K562 (cell line): ENCODE results near the gene RASSF1. TPM values are rescaled to one million over a fixed set of nuclear protein-coding genes. Genes with fewer than 3 reads are reported as not detected.

Experiments
- MECOM ChIP-seq: fragments of 250-450 bp; sonication (Bioruptor Pico); IDR thresholded peaks from 2 replicates; pipeline ENCODE4 v1.8.0; 2022; ENCODE audit warnings: inconsistent platforms
- MGA ChIP-seq: fragments of 450-650 bp; IDR thresholded peaks from 2 replicates; pipeline ENCODE4 v1.6.1; 2016; ENCODE audit warnings: mild to moderate bottlenecking, moderate library complexity
- RBBP5 ChIP-seq: fragments of 200-600 bp; sonication (generic); IDR thresholded peaks from 2 replicates; pipeline ENCODE4 v1.6.1; 2012; ENCODE audit warnings: borderline replicate concordance, mild to moderate bottlenecking, low read length, control low read depth, inconsistent platforms; ENCODE audit not compliant: insufficient read depth, poor library complexity, severe bottlenecking
- ZBTB7A ChIP-seq: IDR thresholded peaks from 2 replicates; pipeline ENCODE4 v1.6.1; 2011; ENCODE audit warnings: low read depth, mild to moderate bottlenecking, low read length, moderate library complexity, borderline replicate concordance; ENCODE audit not compliant: control insufficient read depth
- polyA plus RNA-seq, 8 experiments: library from polyadenylated mRNA; depleted of rRNA in 4 of 8; stranded (reverse) in 5 of 8; unstranded in 3 of 8; fragments of >200 nt; fragmentation: Nextera tagmentation in 2 of 8; fragmentation: Illumina TruSeq in 1 of 8; extraction: Ambion mirVana in 2 of 8; extraction: Trizol in 1 of 8; gene quantifications; 2 replicates each; pipeline versions ENCODE4 v1.2.1 to v1.2.3, GENCODE V29; 2011 to 2014; ENCODE audit warnings: inconsistent platforms in 1 of 8, missing spikeins in 1 of 8
- total RNA-seq, 7 experiments: library from RNA; depleted of rRNA in 6 of 7; stranded (reverse); fragments of >200 nt in 6 of 7; fragmentation: Illumina TruSeq in 2 of 7; extraction: Trizol in 2 of 7; gene quantifications; 2 replicates each; pipeline versions ENCODE4 v1.2.1 to v1.2.3, GENCODE V29; 2011 to 2021; ENCODE audit warnings: low replicate concordance in 1 of 7

Gene RASSF1
- total and polyA plus RNA-seq, 9 of the 15 experiments (the other 6 are each of a cell fraction or from before 2014, with no cell fraction given), result 3.6 to 57.1 (median 24.6) TPM

GRCh38 chr3:50389414-50389767 is 48.8 kb upstream of the RASSF1 start (continued):
- TF ChIP-seq MGA (no peak), RBBP5 (no peak), MECOM (CRISPR knock-in tag) (no peak), ZBTB7A (no peak)
